PC-3 (cell line): ENCODE data around the gene ZBTB16.

Source experiments
- CTCF ChIP-seq: fragments of 300-600 bp; sonication (generic); conservative IDR thresholded peaks from 2 replicates; pipeline ENCODE4 v1.5.1; 2017; ENCODE audit warnings: antibody characterized with exemption, low read depth, mild to moderate bottlenecking, low read length
- EZH2 ChIP-seq: fragments of 300-600 bp; sonication (generic); IDR thresholded peaks from one replicate; pipeline ENCODE4 v1.6.1; 2017; ENCODE audit warnings: antibody characterized with exemption, mild to moderate bottlenecking, low read length; ENCODE audit not compliant: unreplicated experiment

DNA sequence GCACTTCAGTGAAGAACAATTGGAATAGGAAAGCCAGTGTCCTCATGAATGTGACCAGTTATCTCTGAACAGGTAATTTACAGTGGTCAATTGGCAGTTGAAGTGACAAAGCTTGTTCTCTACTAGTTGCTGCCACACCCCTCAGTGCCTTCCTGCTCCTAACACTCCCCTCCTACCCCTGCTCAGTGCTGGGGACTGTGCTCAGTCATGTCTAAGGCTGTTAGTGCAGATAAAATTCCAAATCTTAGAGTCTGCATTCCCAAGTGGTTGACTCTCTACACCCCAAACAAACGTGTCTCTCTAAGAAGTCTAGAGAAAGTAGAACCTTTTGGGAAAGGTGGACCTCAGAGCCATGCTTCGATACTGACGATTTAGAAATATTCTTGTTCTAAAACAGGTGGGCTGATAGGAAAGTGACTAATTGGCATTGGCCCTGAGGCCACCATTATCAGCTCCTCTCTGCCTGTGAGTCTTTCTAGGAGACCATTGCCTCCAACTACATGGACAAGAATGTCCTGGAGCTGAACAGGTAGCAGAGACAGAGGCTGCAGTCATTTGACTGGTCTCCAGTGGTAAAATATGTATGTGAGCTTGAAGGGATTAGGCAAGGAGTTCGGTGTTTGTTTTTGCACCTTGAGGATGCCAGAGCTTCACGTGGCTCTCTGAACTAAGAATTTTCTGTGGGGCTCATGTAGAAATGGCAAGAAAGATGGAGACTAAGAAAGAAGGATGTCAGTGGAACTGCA is 214.6 kb downstream of the ZBTB16 start:
- no peak for TF ChIP-seq CTCF
- no peak for TF ChIP-seq EZH2
